HG03378 (cell line): ENCODE data around the gene MTF1.

ENCODE experiments used
- ATAC-seq: cut with Tn5 transposase; IDR thresholded peaks from one replicate; pipeline ENCODE4 v1.9.1; 2021; ENCODE audit warnings: mild to moderate bottlenecking, moderate library complexity; ENCODE audit not compliant: unreplicated experiment

Gene MTF1

GRCh38 chr1:37868466-37868865, 9.1 kb upstream of the MTF1 start:
- no peak for ATAC-seq

GRCh38 chr1:37867784-37868183, 8.4 kb upstream of the MTF1 start:
- ATAC-seq: no peak

DNA sequence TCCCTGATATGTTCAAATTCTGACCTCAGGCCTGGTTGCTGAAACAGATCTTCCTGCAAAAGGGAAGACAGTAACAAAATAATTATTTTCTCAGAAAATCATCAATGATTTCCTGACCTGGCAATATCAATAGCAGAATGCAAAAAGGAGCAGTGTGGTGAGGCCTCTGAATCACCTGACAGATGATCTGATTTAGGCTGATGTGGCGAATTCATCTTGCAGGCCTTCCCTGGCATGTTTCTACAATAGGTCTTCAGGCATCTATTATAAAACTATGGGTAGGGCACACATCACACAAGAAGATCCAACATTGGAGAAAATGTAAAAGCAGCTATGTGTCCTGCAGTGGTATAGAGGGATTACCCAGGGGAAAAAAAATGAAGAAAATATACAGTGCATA, 7.1 kb upstream of the MTF1 start:
- ATAC-seq: no peak

DNA sequence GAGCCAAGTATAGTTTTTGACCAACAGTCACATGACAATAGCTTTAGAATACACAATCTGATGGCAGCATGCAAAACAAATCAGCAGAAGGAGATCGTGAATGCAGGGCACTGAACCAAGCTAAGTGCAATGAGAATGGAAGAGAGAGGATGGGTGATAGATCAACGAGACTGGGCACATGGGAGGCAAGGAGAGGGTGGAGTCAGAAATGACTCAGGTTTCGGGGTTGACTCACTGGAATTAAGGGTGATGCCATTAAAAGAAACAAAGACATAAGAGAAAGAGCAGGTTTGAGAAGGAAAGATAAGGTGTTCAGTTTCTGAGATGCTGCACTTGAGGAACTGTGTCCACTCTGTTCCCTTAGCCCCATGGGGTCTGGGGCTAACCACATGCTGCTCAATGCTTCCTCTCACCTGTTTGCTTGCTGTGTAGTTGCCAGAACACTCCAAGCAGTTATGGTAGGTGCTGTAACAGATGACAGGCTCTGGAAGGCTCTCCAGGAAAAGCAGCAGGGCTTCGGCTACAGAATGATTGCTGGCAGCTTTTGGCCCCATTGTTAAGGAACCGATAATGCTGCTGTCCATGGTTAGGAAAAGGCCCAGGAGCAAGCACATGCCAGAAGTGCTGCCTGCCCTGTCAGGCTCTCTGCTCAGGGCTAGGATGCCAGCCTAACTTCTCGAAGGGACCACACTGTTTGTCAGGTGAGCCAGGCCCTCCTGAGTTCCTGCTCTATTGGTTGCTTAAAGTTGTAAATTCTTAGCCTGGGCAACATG, 6.1 kb upstream of the MTF1 start:
- no peak for ATAC-seq

DNA sequence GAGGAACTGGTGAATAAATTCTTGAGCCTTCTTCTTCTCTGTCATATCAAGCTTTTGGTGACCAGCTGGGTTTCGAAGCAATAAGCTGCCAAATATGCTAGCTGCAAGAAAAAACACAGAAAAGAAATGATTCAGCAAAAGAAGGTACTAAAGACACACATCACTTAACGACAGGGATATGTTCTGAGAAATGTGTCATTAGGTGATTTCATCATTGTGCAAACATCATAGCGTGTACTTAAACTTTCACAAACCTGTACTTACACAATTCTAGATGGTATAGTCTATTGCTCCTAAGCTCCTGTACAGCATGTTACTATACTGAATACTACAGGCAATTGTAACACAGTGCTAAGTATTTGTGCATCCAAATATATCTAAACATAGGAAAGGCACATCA, 2.9 kb upstream of the MTF1 start:
- ATAC-seq: no peak

DNA sequence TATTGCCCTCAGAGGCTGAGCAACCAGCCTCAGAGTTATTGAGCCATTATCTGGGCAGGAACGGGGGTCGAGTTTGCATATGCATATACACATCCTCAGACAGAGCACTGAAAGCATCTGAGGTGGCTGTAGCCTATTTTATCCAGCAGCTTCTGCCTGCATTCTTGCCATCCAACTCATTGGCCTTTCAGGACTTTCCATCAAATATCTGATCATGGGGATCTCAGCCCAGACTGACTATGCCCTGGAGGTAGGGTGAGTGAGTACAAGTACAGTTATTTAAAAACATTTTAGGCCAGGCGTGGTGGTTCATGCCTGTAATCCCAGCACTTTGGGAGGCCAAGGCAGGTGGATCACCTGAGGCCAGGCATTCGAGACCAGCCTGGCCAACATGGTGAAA, 1.8 kb upstream of the MTF1 start:
- no peak for ATAC-seq

GRCh38 chr1:37860346-37860666, 914 bp upstream of the MTF1 start:
- ATAC-seq: no peak

- ATAC-seq: peak; percentile 29
These were observed 373 bp downstream of the MTF1 start for GRCh38 chr1:37858931-37859506.

GRCh38 chr1:37854406-37854805, 5.0 kb downstream of the MTF1 start:
- no peak for ATAC-seq

- no peak for ATAC-seq
These were observed 6.2 kb downstream of the MTF1 start for GRCh38 chr1:37853157-37853556.

DNA sequence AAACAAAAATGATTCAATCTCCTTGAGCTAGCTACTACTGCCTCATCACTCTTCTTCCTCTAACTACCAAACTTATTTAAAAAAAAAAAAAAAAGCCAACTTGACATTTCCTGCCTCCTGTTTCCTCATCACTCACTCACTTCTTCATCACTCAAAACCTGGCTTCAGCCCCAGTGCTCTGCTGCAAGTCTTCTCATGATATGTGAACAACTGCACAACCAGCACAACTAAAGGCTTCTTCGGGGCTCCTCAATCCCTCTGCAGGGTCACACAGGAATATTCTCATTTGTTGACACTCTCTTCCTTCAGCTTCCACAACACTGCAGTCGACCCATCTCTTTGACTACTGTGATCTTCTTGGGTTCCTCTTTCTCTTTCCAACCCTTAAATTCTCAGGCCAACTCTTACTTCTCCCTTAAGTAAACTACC, 7.6 kb downstream of the MTF1 start:
- ATAC-seq: no peak

- ATAC-seq: no peak
These were observed 8.1 kb downstream of the MTF1 start for GRCh38 chr1:37851262-37851661.

GRCh38 chr1:37850352-37850955, 8.9 kb downstream of the MTF1 start:
- no peak for ATAC-seq

DNA sequence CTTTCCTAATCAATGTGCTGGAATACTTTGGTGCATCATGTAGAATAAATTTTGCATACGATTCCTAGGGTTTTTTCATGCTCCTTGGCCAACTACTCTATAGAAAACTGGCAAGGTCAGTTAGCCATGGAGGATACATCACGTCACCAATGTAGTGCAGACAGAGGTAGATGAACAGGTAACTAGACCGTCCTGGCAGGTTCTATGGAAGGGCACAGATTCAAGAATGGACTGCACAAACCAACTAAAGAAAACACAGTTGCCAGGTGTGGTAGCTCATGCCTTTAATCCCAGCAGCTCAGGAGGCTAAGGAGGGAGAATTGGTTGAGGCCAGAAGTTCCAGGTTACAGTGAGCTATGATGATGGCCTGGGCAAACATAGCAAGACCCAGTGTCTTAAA, 9.9 kb downstream of the MTF1 start:
- ATAC-seq: no peak

DNA sequence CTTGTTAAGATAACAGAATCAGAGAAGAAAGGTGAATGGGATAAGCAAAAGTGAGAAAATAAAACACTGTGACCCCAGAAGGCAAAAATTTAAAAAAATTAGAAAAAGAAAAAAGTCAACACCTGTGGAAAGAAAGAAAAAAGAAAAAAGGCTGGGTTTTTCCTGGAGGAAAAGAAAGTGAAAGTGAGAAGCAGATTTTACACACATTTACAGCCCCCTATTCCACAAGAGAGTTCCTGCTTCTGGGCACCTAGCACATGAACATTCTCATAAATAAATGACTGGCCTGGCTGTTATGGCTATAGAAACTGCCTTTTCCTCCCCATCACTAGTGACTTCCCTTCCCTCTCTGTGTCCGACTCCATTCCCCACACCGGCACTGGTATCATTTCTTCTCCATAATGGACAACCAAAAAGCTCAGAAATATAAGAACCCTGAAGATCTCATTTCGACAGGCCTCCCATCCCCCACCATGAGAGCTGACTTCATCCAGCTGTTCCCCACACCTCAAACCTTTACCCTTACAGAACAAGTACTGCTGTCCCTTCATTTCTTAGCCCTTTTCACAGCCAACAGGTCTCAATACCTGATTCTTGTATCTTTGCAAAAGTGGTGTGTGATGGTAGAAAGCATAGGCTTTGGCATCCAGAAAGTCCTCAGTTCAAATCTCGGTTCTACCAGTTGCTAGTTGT, 12.6 kb downstream of the MTF1 start:
- no peak for ATAC-seq

DNA sequence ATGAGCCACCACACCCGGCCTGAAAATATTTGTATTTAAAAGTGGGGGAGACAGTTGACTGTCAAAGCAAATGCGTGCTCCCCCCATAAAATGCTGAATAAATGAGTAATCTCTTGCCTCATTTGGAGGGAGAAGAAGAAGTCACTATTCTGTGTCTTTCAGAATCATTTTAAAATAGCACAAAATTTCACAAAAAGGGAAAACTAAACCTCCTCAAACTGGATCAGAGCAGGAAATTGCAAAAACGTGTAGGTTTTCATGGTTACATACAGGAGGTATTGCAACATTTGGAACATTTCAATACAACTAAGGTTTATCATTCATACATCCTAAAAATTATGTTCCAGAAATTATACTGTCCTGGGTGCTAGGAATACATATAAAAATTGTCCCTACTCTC, 13.6 kb downstream of the MTF1 start:
- no peak for ATAC-seq

- ATAC-seq: no peak
These were observed 14.2 kb downstream of the MTF1 start for GRCh38 chr1:37845049-37845646.

DNA sequence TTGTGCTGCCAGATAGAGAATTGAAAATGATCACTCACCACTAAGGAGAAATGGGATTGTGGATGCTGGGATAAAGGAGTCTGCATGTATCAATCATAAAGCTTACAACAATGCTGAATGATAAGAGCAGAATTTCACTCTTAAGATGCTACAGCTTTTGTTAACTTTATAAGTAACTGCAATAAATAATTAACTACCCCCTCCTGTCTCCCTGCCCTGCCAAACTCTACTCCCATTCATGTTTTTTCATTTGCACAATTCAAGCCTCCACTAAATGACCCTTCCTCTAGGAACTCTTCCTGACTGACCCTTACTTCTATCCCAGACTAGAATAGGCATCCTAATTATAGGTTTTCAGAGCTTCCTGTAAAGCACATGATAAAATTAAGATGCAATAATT, 14.9 kb downstream of the MTF1 start:
- ATAC-seq: no peak

- ATAC-seq: no peak
These were observed 17.7 kb downstream of the MTF1 start for GRCh38 chr1:37841652-37842051.

GRCh38 chr1:37840711-37841110, 18.7 kb downstream of the MTF1 start:
- ATAC-seq: no peak

GRCh38 chr1:37839676-37840075, 19.7 kb downstream of the MTF1 start:
- no peak for ATAC-seq

GRCh38 chr1:37836788-37837187, 22.6 kb downstream of the MTF1 start:
- no peak for ATAC-seq
